H1 (cell line): ENCODE results near the gene ETV7. TPM values are rescaled to one million over a fixed set of nuclear protein-coding genes. Genes with fewer than 3 reads are reported as not detected.

ENCODE experiments used
- CTCF ChIA-PET: fragments of 300-600 bp; sonication (Branson Sonifier 250); formaldehyde crosslinking; loops from one replicate; lab custom pipeline; 2021; ENCODE audit not compliant: partially characterized antibody; lab: Charles Lee
- POLR2A ChIA-PET: fragments of 300-600 bp; sonication (Branson Sonifier 250); formaldehyde crosslinking; loops from one replicate; lab custom pipeline; 2021; ENCODE audit warnings: inconsistent platforms; ENCODE audit not compliant: partially characterized antibody; lab: Charles Lee
- DNase-seq, 2 experiments: peaks; one replicate each; pipeline versions ENCODE4 v3.0.0 to v3.0.0-alpha.2; 2010 to 2022; ENCODE audit warnings: low spot score in 2 of 2, low read depth in 1 of 2, mixed read lengths in 1 of 2
- FAIRE-seq: peaks from 2 replicates; lab custom pipeline; 2011; peaks lifted over from hg19 to GRCh38; lab: Jason Lieb, UNC
- H2AFZ ChIP-seq: 2 replicates; pipeline ENCODE4 v1.8.1; 2012; ENCODE audit warnings: low read length, inconsistent platforms
- H2AK5ac ChIP-seq: 2 replicates; pipeline ENCODE4 v1.6.1; 2013; ENCODE audit warnings: low read depth, low read length
- H2BK120ac ChIP-seq: replicated peaks from 2 replicates; pipeline ENCODE3; 2013; ENCODE audit warnings: low read depth, low read length, inconsistent platforms
- H2BK12ac ChIP-seq: 2 replicates; pipeline ENCODE4 v1.6.1; 2013; ENCODE audit warnings: low read depth, low read length
- H2BK15ac ChIP-seq: 2 replicates; pipeline ENCODE4 v1.6.1; 2013; ENCODE audit warnings: low read length
- H2BK20ac ChIP-seq: 2 replicates; pipeline ENCODE4 v1.6.1; 2013; ENCODE audit warnings: low read length
- H2BK5ac ChIP-seq: 2 replicates; pipeline ENCODE4 v1.6.1; 2013; ENCODE audit warnings: low read depth, low read length
- H3K14ac ChIP-seq: 2 replicates; pipeline ENCODE4 v1.6.1; 2013; ENCODE audit warnings: inconsistent platforms; ENCODE audit not compliant: insufficient read length
- H3K18ac ChIP-seq: 2 replicates; pipeline ENCODE4 v1.6.1; 2013; ENCODE audit warnings: low read length; ENCODE audit errors: extremely low read depth
- H3K23ac ChIP-seq: 2 replicates; pipeline ENCODE4 v1.6.1; 2013; ENCODE audit warnings: inconsistent platforms; ENCODE audit not compliant: insufficient read length
- H3K23me2 ChIP-seq: 2 replicates; pipeline ENCODE4 v1.6.1; 2013; ENCODE audit warnings: low read depth, low read length
- H3K27ac ChIP-seq: 2 replicates; pipeline ENCODE4 v1.6.1; 2011; ENCODE audit warnings: low read depth, low read length, inconsistent platforms
- H3K27me3 ChIP-seq, 4 experiments: replicated peaks in 1 of 4; 1 replicate in 1 of 4; 2 replicates in 3 of 4; pipeline versions ENCODE4 v1.6.1 to v1.8.1; 2011 to 2013; ENCODE audit warnings: low read length in 3 of 4, mild to moderate bottlenecking in 3 of 4, inconsistent platforms in 2 of 4, mixed read lengths in 2 of 4, moderate library complexity in 1 of 4; ENCODE audit not compliant: control insufficient read depth in 3 of 4, insufficient read depth in 3 of 4; ENCODE audit errors: extremely low read depth in 1 of 4
- H3K36me3 ChIP-seq, 4 experiments: 2 replicates each; pipeline versions ENCODE4 v1.6.1 to v1.8.1; 2011 to 2013; ENCODE audit warnings: mild to moderate bottlenecking in 4 of 4, low read length in 3 of 4, moderate library complexity in 2 of 4, control low read depth in 1 of 4, inconsistent platforms in 1 of 4; ENCODE audit not compliant: insufficient read depth in 4 of 4, control insufficient read depth in 2 of 4
- H3K4ac ChIP-seq: replicated peaks from 2 replicates; pipeline ENCODE3; 2013; ENCODE audit warnings: low read length, low read depth, mixed read lengths, inconsistent platforms; ENCODE audit not compliant: insufficient read length
- H3K4me1 ChIP-seq, 4 experiments: replicated peaks in 1 of 4; 1 replicate in 1 of 4; 2 replicates in 3 of 4; pipeline versions ENCODE4 v1.6.1 to v1.8.1; 2011 to 2013; ENCODE audit warnings: low read length in 3 of 4, inconsistent platforms in 2 of 4, mixed read lengths in 1 of 4; ENCODE audit not compliant: insufficient read depth in 4 of 4, control insufficient read depth in 3 of 4
- H3K4me2 ChIP-seq, 2 experiments: 2 replicates each; pipeline versions ENCODE4 v1.6.1 to v1.8.1; 2011 to 2013; ENCODE audit warnings: low read depth in 2 of 2, low read length in 2 of 2, control low read depth in 1 of 2, inconsistent platforms in 1 of 2, mild to moderate bottlenecking in 1 of 2; ENCODE audit not compliant: insufficient read depth in 1 of 2
- H3K4me3 ChIP-seq, 4 experiments: fragments of 200-600, 300-600 bp in 1 of 4; sonication (generic), shearing (Covaris generic), sonication (Bioruptor Twin) in 1 of 4; 2 replicates each; pipeline versions ENCODE4 v1.5.1 to v1.8.1; 2011 to 2016; ENCODE audit warnings: low read length in 4 of 4, low read depth in 3 of 4, control low read depth in 2 of 4, inconsistent platforms in 2 of 4, mild to moderate bottlenecking in 2 of 4, mixed read lengths in 1 of 4, moderate library complexity in 1 of 4; ENCODE audit not compliant: insufficient read depth in 2 of 4; ENCODE audit errors: extremely low read depth in 1 of 4
- H3K56ac ChIP-seq: replicated peaks from 2 replicates; pipeline ENCODE3; 2013; ENCODE audit warnings: low read depth, mild to moderate bottlenecking, mixed read lengths, low read length, inconsistent platforms; ENCODE audit not compliant: insufficient read length
- H3K79me1 ChIP-seq: 2 replicates; pipeline ENCODE4 v1.6.1; 2013; ENCODE audit warnings: low read depth, low read length, control low read depth
- H3K79me2 ChIP-seq, 2 experiments: 2 replicates each; pipeline versions ENCODE4 v1.6.1 to v1.8.1; 2012 to 2013; ENCODE audit warnings: low read length in 2 of 2, mild to moderate bottlenecking in 2 of 2, inconsistent platforms in 1 of 2; ENCODE audit not compliant: insufficient read depth in 2 of 2, control insufficient read depth in 1 of 2
- H3K9ac ChIP-seq, 4 experiments: replicated peaks in 1 of 4; 1 replicate in 1 of 4; 2 replicates in 3 of 4; pipeline versions ENCODE4 v1.6.1 to v1.8.1; 2011 to 2013; ENCODE audit warnings: low read depth in 3 of 4, low read length in 3 of 4, control low read depth in 2 of 4, mild to moderate bottlenecking in 2 of 4, moderate library complexity in 2 of 4, inconsistent platforms in 1 of 4; ENCODE audit errors: extremely low read depth in 1 of 4
- H3K9me3 ChIP-seq, 2 experiments: 2 replicates each; pipeline versions ENCODE4 v1.6.1 to v1.8.1; 2012 to 2013; ENCODE audit warnings: mild to moderate bottlenecking in 2 of 2, moderate library complexity in 2 of 2, control low read depth in 1 of 2, inconsistent platforms in 1 of 2, low read depth in 1 of 2, low read length in 1 of 2, mixed read lengths in 1 of 2; ENCODE audit not compliant: insufficient read depth in 2 of 2
- H4K20me1 ChIP-seq, 2 experiments: replicated peaks in 1 of 2; 2 replicates each; pipeline versions ENCODE3 to v1.8.1; 2011 to 2013; ENCODE audit warnings: inconsistent platforms in 2 of 2, low read length in 2 of 2, mild to moderate bottlenecking in 1 of 2; ENCODE audit not compliant: insufficient read depth in 2 of 2, control insufficient read depth in 1 of 2
- H4K5ac ChIP-seq: 2 replicates; pipeline ENCODE4 v1.6.1; 2013; ENCODE audit warnings: low read length, low read depth, mixed read lengths, inconsistent platforms; ENCODE audit not compliant: insufficient read length
- H4K8ac ChIP-seq: 2 replicates; pipeline ENCODE4 v1.8.0; 2013; ENCODE audit warnings: mild to moderate bottlenecking, moderate library complexity, low read length, inconsistent platforms; ENCODE audit not compliant: insufficient read depth; ENCODE audit errors: extremely low read depth
- H4K91ac ChIP-seq: replicated peaks from 2 replicates; pipeline ENCODE3; 2013; ENCODE audit warnings: low read length, mixed read lengths, inconsistent platforms; ENCODE audit not compliant: insufficient read length
- HDAC6 ChIP-seq: IDR thresholded peaks from one replicate; pipeline ENCODE4 v1.7.1; 2012; ENCODE audit warnings: low read depth, mild to moderate bottlenecking, inconsistent platforms, low read length, moderate library complexity
- JUN ChIP-seq: IDR thresholded peaks from 2 replicates; pipeline ENCODE4 v1.6.1; 2011; ENCODE audit warnings: low read depth, mild to moderate bottlenecking, improper control_type of control experiment, low read length
- MAFK ChIP-seq: IDR thresholded peaks from 2 replicates; pipeline ENCODE4 v1.6.1; 2012; ENCODE audit warnings: low read depth, mild to moderate bottlenecking, improper control_type of control experiment, low read length
- RFX5 ChIP-seq: IDR thresholded peaks from 2 replicates; pipeline ENCODE4 v1.6.1; 2011; ENCODE audit warnings: low read depth, low read length, improper control_type of control experiment, borderline replicate concordance
- SIRT6 ChIP-seq: IDR thresholded peaks from one replicate; pipeline ENCODE4 v1.7.1; 2012; ENCODE audit warnings: low read length, inconsistent platforms
- SP1 ChIP-seq: IDR thresholded peaks from 2 replicates; pipeline ENCODE4 v1.6.1; 2011; ENCODE audit warnings: low read depth, low read length
- TBP ChIP-seq: IDR thresholded peaks from 2 replicates; pipeline ENCODE4 v1.6.1; 2011; ENCODE audit warnings: low read depth, low read length, improper control_type of control experiment
- TEAD4 ChIP-seq: IDR thresholded peaks from 2 replicates; pipeline ENCODE4 v1.6.1; 2012; ENCODE audit warnings: low read depth, low read length, inconsistent platforms, mixed read lengths
- ZNF274 ChIP-seq: IDR thresholded peaks from 2 replicates; pipeline ENCODE4 v1.7.0; 2012; ENCODE audit warnings: low read length, borderline replicate concordance; ENCODE audit errors: extremely low read depth
- WGBS, 2 experiments: shearing (Covaris generic) in 1 of 2; methylation state at CpG; one replicate each; pipeline versions ENCODE4 v1.1.6 to v1.1.7; 2013 to 2015; ENCODE audit warnings: low lambda C conversion rate in 2 of 2, mixed read lengths in 2 of 2, inconsistent platforms in 1 of 2, low coverage in 1 of 2, missing lambda C conversion rate in 1 of 2; ENCODE audit not compliant: insufficient replicate concordance in 2 of 2, insufficient coverage in 1 of 2, insufficient read length in 1 of 2; ENCODE audit errors: extremely low coverage in 1 of 2, missing lambda C conversion rate in 1 of 2; 5-methylcytosine and 5-hydroxymethylcytosine counted together
- polyA plus RNA-seq, 7 experiments: library from polyadenylated mRNA; depleted of rRNA in 3 of 7; stranded (reverse) in 5 of 7; unstranded in 2 of 7; fragments of >200 nt in 5 of 7; fragments of 200-250 nt in 2 of 7; gene quantifications; 1 replicate in 5 of 7; 2 replicates in 1 of 7; 4 replicates in 1 of 7; pipeline versions ENCODE4 v1.2.1 to v1.2.3, GENCODE V29; 2011 to 2013; ENCODE audit warnings: missing spikeins in 2 of 7, mixed read lengths in 2 of 7
- total RNA-seq: library from RNA; stranded (reverse); fragmentation: NEBNext Ultra II Directional; extraction: Animal tissue kit (Norgen Biotek cat#: 25700); gene quantifications from 2 replicates; pipeline ENCODE4 v1.2.1, GENCODE V29; 2021
- TF ChIP-seq, protein P1 (sequence below): IDR thresholded peaks from 2 replicates; pipeline ENCODE4 v1.6.1; 2011; ENCODE audit warnings: low read depth, mild to moderate bottlenecking, low read length; ENCODE audit not compliant: insufficient read depth

Gene ETV7
- total and polyA plus RNA-seq, 2 of the 8 experiments (the other 6 are each of a cell fraction or from before 2014, with no cell fraction given) = 0.54 to 2.4 TPM

GRCh38 chr6:36334832-36335459, 52.5 kb downstream of the ETV7 start:
- no peak overlapping the region for H3K4me3 ChIP-seq
- no peak overlapping the region for H2BK120ac ChIP-seq
- no peak overlapping the region for H2AFZ ChIP-seq
- H3K4ac ChIP-seq = no peak overlapping the region
- DNase-seq (no peak), FAIRE-seq (no peak)
- no peaks in the 10 kb centered on the region for H3K79me2 ChIP-seq
- peaks cover 0 to 7% (median 1%) of the 10 kb centered on the region in 4 experiments; a peak in 3 of 7 replicates for H3K27me3 ChIP-seq
- no peak overlapping the region for H2AK5ac ChIP-seq
- H3K4me2 ChIP-seq = no peak overlapping the region
- H3K23me2 ChIP-seq = no peaks in the 10 kb centered on the region
- no peak overlapping the region for H3K14ac ChIP-seq
- H3K4me1 ChIP-seq = peaks cover 0 to 7% (median 2%) of the 10 kb centered on the region in 4 experiments; a peak in 4 of 7 replicates
- no peaks in the 10 kb centered on the region for H3K36me3 ChIP-seq
- H3K9ac ChIP-seq = no peak overlapping the region
- no peaks in the 10 kb centered on the region for H3K9me3 ChIP-seq
- H4K20me1 ChIP-seq = no peaks in the 10 kb centered on the region
- H3K18ac ChIP-seq = no peak overlapping the region
- TF ChIP-seq ZNF274 (no peak), HDAC6 (no peak), SP1 (no peak), MAFK (no peak), SIRT6 (no peak), RFX5 (no peak), TBP (no peak), TEAD4 (no peak), JUN (no peak)
- TF ChIP-seq, protein P1, sequence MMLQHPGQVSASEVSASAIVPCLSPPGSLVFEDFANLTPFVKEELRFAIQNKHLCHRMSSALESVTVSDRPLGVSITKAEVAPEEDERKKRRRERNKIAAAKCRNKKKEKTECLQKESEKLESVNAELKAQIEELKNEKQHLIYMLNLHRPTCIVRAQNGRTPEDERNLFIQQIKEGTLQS = no peak
- POLR2A ChIA-PET = interaction anchor here (1.2 kb wide), 1 partner anchor 11 kb away, joined by 3 read pairs; no protein-coding TSS in a partner anchor
- H4K8ac ChIP-seq = no peak overlapping the region; the same call in 1 of the 2 replicates
- H3K79me1 ChIP-seq = no peaks in the 10 kb centered on the region
- H2BK20ac ChIP-seq = no peak overlapping the region
- H2BK12ac ChIP-seq = no peak overlapping the region
- no peak overlapping the region for H3K23ac ChIP-seq
- WGBS, 2 experiments = 85% methylated on average over 14 of the region's 14 CpGs; no CpG with 5 or more reads in 1 of the 2 experiments
- no peak overlapping the region for H4K91ac ChIP-seq
- no peak overlapping the region for H3K27ac ChIP-seq
- H3K56ac ChIP-seq = no peak overlapping the region
- CTCF ChIA-PET = interaction anchor here (0.6 to 2.9 kb wide), 8 partner anchors 11 to 268 kb away, joined by 3 to 13 read pairs (median 3); no protein-coding TSS in a partner anchor
- H2BK5ac ChIP-seq = no peak overlapping the region
- no peak overlapping the region for H4K5ac ChIP-seq
- no peak overlapping the region for H2BK15ac ChIP-seq
